ENCODE data around the gene NPLOC4. TPM values are rescaled to one million over a fixed set of nuclear protein-coding genes. Genes with fewer than 3 reads are reported as not detected.

NPLOC4 gene
- total RNA-seq, 1 experiment from 2014 or later, result 79.7 TPM

GRCh38 chr17:81566461-81567126, 70.3 kb downstream of the NPLOC4 start:
- peak; percentile 94 for DNase-seq (ENCODE audit: low read depth)

GRCh38 chr17:81565231-81565630, 71.7 kb downstream of the NPLOC4 start:
- DNase-seq (ENCODE audit: low read depth), result no peak

- no peak for DNase-seq (ENCODE audit: low read depth)
These were observed 72.1 kb downstream of the NPLOC4 start for GRCh38 chr17:81564778-81565177.

GRCh38 chr17:81563861-81564586, 72.9 kb downstream of the NPLOC4 start:
- DNase-seq (ENCODE audit: low read depth), result no peak

- peak; percentile 68 for DNase-seq (ENCODE audit: low read depth)
These were observed 75.4 kb downstream of the NPLOC4 start for GRCh38 chr17:81561494-81561885.

GRCh38 chr17:81558941-81559806, 77.7 kb downstream of the NPLOC4 start:
- no peak for DNase-seq (ENCODE audit: low read depth)

- no peak for DNase-seq (ENCODE audit: low read depth)
These were observed 78.8 kb downstream of the NPLOC4 start for GRCh38 chr17:81558115-81558468.

GRCh38 chr17:81557276-81558114, 79.4 kb downstream of the NPLOC4 start:
- no peak for DNase-seq (ENCODE audit: low read depth)

GRCh38 chr17:81556863-81557262, 80.0 kb downstream of the NPLOC4 start:
- DNase-seq (ENCODE audit: low read depth), result no peak

- peak; percentile 77 for DNase-seq (ENCODE audit: low read depth)
These were observed 80.7 kb downstream of the NPLOC4 start for GRCh38 chr17:81556175-81556691.

- DNase-seq (ENCODE audit: low read depth), result peak; percentile 97
These were observed 83.2 kb downstream of the NPLOC4 start for GRCh38 chr17:81553616-81554181.

GRCh38 chr17:81553018-81553615, 83.8 kb downstream of the NPLOC4 start:
- peak; percentile 86 for DNase-seq (ENCODE audit: low read depth)

- DNase-seq (ENCODE audit: low read depth), result peak; percentile 74
These were observed 84.5 kb downstream of the NPLOC4 start, which contains the start of gene FAAP100 for GRCh38 chr17:81552244-81553017. FAAP100 (minus strand) TSS chr17:81552353; CDS start chr17:81552330, 23 bp downstream.

- DNase-seq (ENCODE audit: low read depth), result peak; percentile 30
These were observed 85.3 kb downstream of the NPLOC4 start for GRCh38 chr17:81551458-81552243.

- DNase-seq (ENCODE audit: low read depth), result no peak
These were observed 86.0 kb downstream of the NPLOC4 start for GRCh38 chr17:81550830-81551457.

- DNase-seq (ENCODE audit: low read depth), result no peak
These were observed 86.6 kb downstream of the NPLOC4 start for GRCh38 chr17:81550285-81550684.

GRCh38 chr17:81549826-81550225, 87.1 kb downstream of the NPLOC4 start:
- no peak for DNase-seq (ENCODE audit: low read depth)

GRCh38 chr17:81549031-81549557, 87.8 kb downstream of the NPLOC4 start:
- no peak for DNase-seq (ENCODE audit: low read depth)
